ENCODE results near the gene NKIRAS1. TPM values are rescaled to one million over a fixed set of nuclear protein-coding genes. Genes with fewer than 3 reads are reported as not detected.

The NKIRAS1 gene
- total RNA-seq, 4 donors from 2014 or later, result 12.9 to 21.9 (median 15.8) TPM

DNA sequence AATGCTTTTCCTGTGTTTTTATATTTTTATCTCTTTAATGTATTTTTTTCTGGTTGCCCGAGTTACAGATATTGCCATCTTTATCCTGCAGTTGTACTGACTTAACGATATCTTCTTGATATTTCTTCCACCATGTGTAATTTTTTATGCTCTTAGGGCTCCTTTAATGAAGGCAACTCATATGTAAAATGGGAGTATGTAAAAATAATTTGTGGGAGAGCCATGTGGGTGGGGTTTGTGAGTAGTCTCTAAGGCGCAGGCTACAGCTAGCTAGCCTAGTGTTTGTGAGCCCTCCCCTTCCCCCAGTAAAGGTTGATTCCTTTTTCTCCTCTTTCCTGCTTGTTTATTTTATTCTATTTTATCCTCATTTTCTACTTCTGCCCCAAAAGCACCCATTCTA lies 72.9 kb downstream of the NKIRAS1 start:
- TF ChIP-seq CTCF (IDR thresholded peaks at IDR 0.05; ENCODE audit: low read depth), result no peak

Other genes with a start within 250 kb of the NKIRAS1 start
- 100 to 1,000 TPM in 1 of 4 donors, 10 to 100 TPM in 3; 51.1 to 115 (median 85.5) TPM for gene UBE2E1, start 111.0 kb downstream of the NKIRAS1 start, total RNA-seq
- 1,000 to 10,000 TPM; 1,369 to 2,694 (median 1,710) TPM for gene RPL15, start 142 bp upstream of the NKIRAS1 start, total RNA-seq
- 10 to 100 TPM; 28.2 to 48.7 (median 40.5) TPM for gene NR1D2, start 28.3 kb upstream of the NKIRAS1 start, total RNA-seq

Data from subcutaneous adipose tissue (tissue), 4 donors.